GM23338 (cell line): ENCODE measurements around the gene FBLN1. TPM values are rescaled to one million over a fixed set of nuclear protein-coding genes. Genes with fewer than 3 reads are reported as not detected.

Source experiments
- ATAC-seq: fragments of 200-7000 bp; cut with Tn5 transposase; 3 replicates; pipeline ENCODE4 v1.9.1; 2020
- DNase-seq: peaks from one replicate; pipeline ENCODE4 v3.0.0-alpha.2; 2015; ENCODE audit warnings: low spot score
- H2AFZ ChIP-seq: fragments of 200-600 bp; sonication (generic); 2 replicates; pipeline ENCODE4 v1.8.0; 2016; ENCODE audit warnings: antibody characterized with exemption, mild to moderate bottlenecking, moderate library complexity
- H3F3A ChIP-seq: fragments of 200-600 bp; sonication (generic); replicated peaks from 2 replicates; pipeline ENCODE4 v1.8.0; 2017; ENCODE audit warnings: antibody characterized with exemption, mixed run types, low read depth
- H3K27ac ChIP-seq: fragments of 200-600 bp; sonication (generic); 2 replicates; pipeline ENCODE4 v1.6.1; 2016; ENCODE audit warnings: low read depth
- H3K27me3 ChIP-seq: fragments of 200-600 bp; sonication (generic); 2 replicates; pipeline ENCODE4 v1.8.0; 2016; ENCODE audit warnings: mild to moderate bottlenecking, mixed run types, moderate library complexity; ENCODE audit not compliant: insufficient read depth
- H3K36me3 ChIP-seq: fragments of 200-600 bp; sonication (generic); 2 replicates; pipeline ENCODE4 v1.8.0; 2016; ENCODE audit warnings: mild to moderate bottlenecking; ENCODE audit not compliant: insufficient read depth
- H3K4me1 ChIP-seq: fragments of 200-600 bp; sonication (generic); 2 replicates; pipeline ENCODE4 v1.8.0; 2016; ENCODE audit warnings: mild to moderate bottlenecking, moderate library complexity; ENCODE audit not compliant: insufficient read depth
- H3K4me2 ChIP-seq: fragments of 200-600 bp; sonication (generic); 2 replicates; pipeline ENCODE4 v1.7.1; 2017; ENCODE audit warnings: mixed run types
- H3K4me3 ChIP-seq: fragments of 200-600 bp; sonication (generic); 2 replicates; pipeline ENCODE4 v1.6.1; 2016; ENCODE audit warnings: mixed run types
- H3K79me2 ChIP-seq: fragments of 200-600 bp; sonication (generic); replicated peaks from 2 replicates; pipeline ENCODE4 v1.8.0; 2017; ENCODE audit warnings: mild to moderate bottlenecking; ENCODE audit not compliant: insufficient read depth
- H3K9me2 ChIP-seq: fragments of 200-600 bp; sonication (generic); 2 replicates; pipeline ENCODE4 v1.8.0; 2017; ENCODE audit not compliant: insufficient read depth
- H4K20me1 ChIP-seq: fragments of 200-600 bp; sonication (generic); replicated peaks from 2 replicates; pipeline ENCODE4 v1.8.0; 2017; ENCODE audit warnings: mild to moderate bottlenecking; ENCODE audit not compliant: insufficient read depth
- H3K27ac Mint-ChIP-seq: 2 replicates; pipeline ENCODE4 v1.8.0; 2020; ENCODE audit warnings: inconsistent platforms, mild to moderate bottlenecking, moderate library complexity, mixed read lengths
- H3K27me3 Mint-ChIP-seq: 3 replicates; pipeline ENCODE4 v1.8.0; 2022; ENCODE audit warnings: low read depth, mild to moderate bottlenecking, moderate library complexity, mixed read lengths, inconsistent platforms; ENCODE audit not compliant: insufficient read depth, poor library complexity
- H3K36me3 Mint-ChIP-seq: 3 replicates; pipeline ENCODE4 v1.8.0; 2021; ENCODE audit warnings: low read depth, mild to moderate bottlenecking, inconsistent platforms, moderate library complexity, mixed read lengths
- H3K4me1 Mint-ChIP-seq: 3 replicates; pipeline ENCODE4 v1.8.0; 2020; ENCODE audit warnings: mild to moderate bottlenecking, inconsistent platforms, mixed read lengths
- H3K4me3 Mint-ChIP-seq: 3 replicates; pipeline ENCODE4 v1.8.0; 2021; ENCODE audit warnings: moderate library complexity, mild to moderate bottlenecking, inconsistent platforms, mixed read lengths
- H3K9me3 Mint-ChIP-seq: 3 replicates; pipeline ENCODE4 v1.8.0; 2020; ENCODE audit warnings: moderate library complexity, mild to moderate bottlenecking, inconsistent platforms, mixed read lengths
- CREB1 ChIP-seq: fragments of 250-450 bp; sonication (Bioruptor Pico); IDR thresholded peaks from 2 replicates; pipeline ENCODE4 v1.5.0; 2020; ENCODE audit warnings: low read depth, mild to moderate bottlenecking, moderate library complexity
- EZH2 ChIP-seq: fragments of 200-600 bp; sonication (generic); IDR thresholded peaks from one replicate; pipeline ENCODE4 v1.8.0; 2017; ENCODE audit warnings: antibody characterized with exemption, mild to moderate bottlenecking, low read depth; ENCODE audit not compliant: unreplicated experiment
- EZH2phosphoT487 ChIP-seq: fragments of 200-600 bp; sonication (generic); IDR thresholded peaks from one replicate; pipeline ENCODE4 v1.8.1; 2018; ENCODE audit warnings: antibody characterized with exemption; ENCODE audit not compliant: unreplicated experiment
- JUNB ChIP-seq: IDR thresholded peaks from one replicate; pipeline ENCODE4 v1.6.1; 2016; ENCODE audit warnings: antibody characterized with exemption; ENCODE audit not compliant: unreplicated experiment
- NANOG ChIP-seq: IDR thresholded peaks from 2 replicates; pipeline ENCODE4 v1.6.1; 2016; ENCODE audit warnings: antibody characterized with exemption, borderline replicate concordance
- POLR2AphosphoS5 ChIP-seq: IDR thresholded peaks from 2 replicates; pipeline ENCODE4 v1.6.1; 2016; ENCODE audit warnings: antibody characterized with exemption, low read depth
- ZNF114 ChIP-seq: fragments of 250-450 bp; sonication (Bioruptor Pico); IDR thresholded peaks from 2 replicates; pipeline ENCODE4 v1.5.0; 2020; ENCODE audit warnings: mild to moderate bottlenecking, moderate library complexity
- polyA plus RNA-seq: library from polyadenylated mRNA; unstranded; fragments of >200 nt; fragmentation: Nextera tagmentation; extraction: Ambion mirVana; gene quantifications from 2 replicates; pipeline ENCODE4 v1.2.1, GENCODE V29; 2016
- total RNA-seq: library from RNA; depleted of rRNA; stranded (reverse); fragments of >200 nt; shearing (Covaris generic); gene quantifications from 2 replicates; pipeline ENCODE4 v1.2.3, GENCODE V29; 2014
- TF ChIP-seq, protein P1 (sequence below), 2 experiments: fragments of 200-600 bp in 1 of 2; sonication (generic) in 1 of 2; conservative IDR thresholded peaks; 2 replicates each; pipeline versions ENCODE4 v1.5.1 to v1.6.1; 2016 to 2017; ENCODE audit warnings: antibody characterized with exemption in 2 of 2, low read depth in 2 of 2, mild to moderate bottlenecking in 2 of 2, moderate library complexity in 1 of 2
- TF ChIP-seq, protein P2 (sequence below): IDR thresholded peaks from 2 replicates; pipeline ENCODE4 v1.6.1; 2016; ENCODE audit warnings: antibody characterized with exemption
- TF ChIP-seq, protein P3 (sequence below): IDR thresholded peaks from one replicate; pipeline ENCODE4 v1.6.1; 2018; ENCODE audit warnings: antibody characterized with exemption; ENCODE audit not compliant: unreplicated experiment

FBLN1 gene
- total and polyA plus RNA-seq, 2 experiments from 2014 or later: 90.1 to 137 TPM

DNA sequence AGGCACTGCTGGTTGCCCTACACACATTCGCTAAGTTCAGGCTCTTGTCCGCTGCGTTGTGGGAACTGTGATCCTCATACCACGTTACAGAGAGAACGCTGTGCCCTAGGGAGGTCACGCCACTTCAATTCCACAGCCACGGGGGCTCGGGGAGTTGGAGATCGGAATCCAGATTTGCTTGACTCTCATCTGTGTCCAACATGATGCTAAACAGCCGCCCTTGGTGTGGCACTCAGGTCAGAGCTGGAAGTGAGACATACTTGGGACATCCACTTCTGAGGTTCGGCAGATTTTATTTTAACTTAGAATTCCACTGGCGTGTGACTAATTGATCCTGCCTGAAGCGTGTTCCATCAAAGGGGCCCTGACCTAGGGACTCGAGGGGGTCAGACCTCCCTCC, 47.5 kb upstream of the FBLN1 start:
- Histone ChIP-seq H3K79me2 (no peaks in the 10 kb centered on the region), H3K4me2 (no peak overlapping the region), H2AFZ (no peak overlapping the region), H3K4me1 (no peaks in the 10 kb centered on the region), H3K27ac (no peak overlapping the region), H3F3A (no peaks in the 10 kb centered on the region), H4K20me1 (no peaks in the 10 kb centered on the region), H3K36me3 (no peaks in the 10 kb centered on the region), H3K27me3 (no peaks in the 10 kb centered on the region), H3K4me3 (no peak overlapping the region), H3K9me2 (no peaks in the 10 kb centered on the region)
- ATAC-seq (no peak), DNase-seq (no peak)
- Mint-ChIP-seq H3K4me3 (no peak overlapping the region), H3K36me3 (no peaks in the 10 kb centered on the region; the same call in 2 of the 3 replicates), H3K9me3 (no peaks in the 10 kb centered on the region), H3K4me1 (no peaks in the 10 kb centered on the region), H3K27ac (no peak overlapping the region), H3K27me3 (peaks cover 7% of the 10 kb centered on the region)
- no peak for TF ChIP-seq CREB1 (CRISPR knock-in tag)
- TF ChIP-seq POLR2AphosphoS5: no peak
- TF ChIP-seq, protein P1, sequence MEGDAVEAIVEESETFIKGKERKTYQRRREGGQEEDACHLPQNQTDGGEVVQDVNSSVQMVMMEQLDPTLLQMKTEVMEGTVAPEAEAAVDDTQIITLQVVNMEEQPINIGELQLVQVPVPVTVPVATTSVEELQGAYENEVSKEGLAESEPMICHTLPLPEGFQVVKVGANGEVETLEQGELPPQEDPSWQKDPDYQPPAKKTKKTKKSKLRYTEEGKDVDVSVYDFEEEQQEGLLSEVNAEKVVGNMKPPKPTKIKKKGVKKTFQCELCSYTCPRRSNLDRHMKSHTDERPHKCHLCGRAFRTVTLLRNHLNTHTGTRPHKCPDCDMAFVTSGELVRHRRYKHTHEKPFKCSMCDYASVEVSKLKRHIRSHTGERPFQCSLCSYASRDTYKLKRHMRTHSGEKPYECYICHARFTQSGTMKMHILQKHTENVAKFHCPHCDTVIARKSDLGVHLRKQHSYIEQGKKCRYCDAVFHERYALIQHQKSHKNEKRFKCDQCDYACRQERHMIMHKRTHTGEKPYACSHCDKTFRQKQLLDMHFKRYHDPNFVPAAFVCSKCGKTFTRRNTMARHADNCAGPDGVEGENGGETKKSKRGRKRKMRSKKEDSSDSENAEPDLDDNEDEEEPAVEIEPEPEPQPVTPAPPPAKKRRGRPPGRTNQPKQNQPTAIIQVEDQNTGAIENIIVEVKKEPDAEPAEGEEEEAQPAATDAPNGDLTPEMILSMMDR (conservative IDR thresholded peaks at IDR 0.05; ENCODE audit: low read depth in 2 of 2): no peak
- no peak for TF ChIP-seq JUNB
- TF ChIP-seq NANOG: no peak
- no peak for TF ChIP-seq ZNF114 (CRISPR knock-in tag)
- TF ChIP-seq, protein P2, sequence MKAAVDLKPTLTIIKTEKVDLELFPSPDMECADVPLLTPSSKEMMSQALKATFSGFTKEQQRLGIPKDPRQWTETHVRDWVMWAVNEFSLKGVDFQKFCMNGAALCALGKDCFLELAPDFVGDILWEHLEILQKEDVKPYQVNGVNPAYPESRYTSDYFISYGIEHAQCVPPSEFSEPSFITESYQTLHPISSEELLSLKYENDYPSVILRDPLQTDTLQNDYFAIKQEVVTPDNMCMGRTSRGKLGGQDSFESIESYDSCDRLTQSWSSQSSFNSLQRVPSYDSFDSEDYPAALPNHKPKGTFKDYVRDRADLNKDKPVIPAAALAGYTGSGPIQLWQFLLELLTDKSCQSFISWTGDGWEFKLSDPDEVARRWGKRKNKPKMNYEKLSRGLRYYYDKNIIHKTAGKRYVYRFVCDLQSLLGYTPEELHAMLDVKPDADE: no peak
- TF ChIP-seq EZH2: no peak
- TF ChIP-seq, protein P3, sequence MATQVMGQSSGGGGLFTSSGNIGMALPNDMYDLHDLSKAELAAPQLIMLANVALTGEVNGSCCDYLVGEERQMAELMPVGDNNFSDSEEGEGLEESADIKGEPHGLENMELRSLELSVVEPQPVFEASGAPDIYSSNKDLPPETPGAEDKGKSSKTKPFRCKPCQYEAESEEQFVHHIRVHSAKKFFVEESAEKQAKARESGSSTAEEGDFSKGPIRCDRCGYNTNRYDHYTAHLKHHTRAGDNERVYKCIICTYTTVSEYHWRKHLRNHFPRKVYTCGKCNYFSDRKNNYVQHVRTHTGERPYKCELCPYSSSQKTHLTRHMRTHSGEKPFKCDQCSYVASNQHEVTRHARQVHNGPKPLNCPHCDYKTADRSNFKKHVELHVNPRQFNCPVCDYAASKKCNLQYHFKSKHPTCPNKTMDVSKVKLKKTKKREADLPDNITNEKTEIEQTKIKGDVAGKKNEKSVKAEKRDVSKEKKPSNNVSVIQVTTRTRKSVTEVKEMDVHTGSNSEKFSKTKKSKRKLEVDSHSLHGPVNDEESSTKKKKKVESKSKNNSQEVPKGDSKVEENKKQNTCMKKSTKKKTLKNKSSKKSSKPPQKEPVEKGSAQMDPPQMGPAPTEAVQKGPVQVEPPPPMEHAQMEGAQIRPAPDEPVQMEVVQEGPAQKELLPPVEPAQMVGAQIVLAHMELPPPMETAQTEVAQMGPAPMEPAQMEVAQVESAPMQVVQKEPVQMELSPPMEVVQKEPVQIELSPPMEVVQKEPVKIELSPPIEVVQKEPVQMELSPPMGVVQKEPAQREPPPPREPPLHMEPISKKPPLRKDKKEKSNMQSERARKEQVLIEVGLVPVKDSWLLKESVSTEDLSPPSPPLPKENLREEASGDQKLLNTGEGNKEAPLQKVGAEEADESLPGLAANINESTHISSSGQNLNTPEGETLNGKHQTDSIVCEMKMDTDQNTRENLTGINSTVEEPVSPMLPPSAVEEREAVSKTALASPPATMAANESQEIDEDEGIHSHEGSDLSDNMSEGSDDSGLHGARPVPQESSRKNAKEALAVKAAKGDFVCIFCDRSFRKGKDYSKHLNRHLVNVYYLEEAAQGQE: no peak
- TF ChIP-seq EZH2phosphoT487: no peak

GRCh38 chr22:45455621-45456020, 47.1 kb upstream of the FBLN1 start:
- no peaks in the 10 kb centered on the region for H4K20me1 ChIP-seq
- peaks cover 7% of the 10 kb centered on the region for H3K27me3 Mint-ChIP-seq
- no peaks in the 10 kb centered on the region for H3K79me2 ChIP-seq
- ATAC-seq (no peak), DNase-seq (no peak)
- H3K9me3 Mint-ChIP-seq: no peaks in the 10 kb centered on the region
- H3K36me3 ChIP-seq: no peaks in the 10 kb centered on the region
- H3K4me2 ChIP-seq: no peak overlapping the region
- no peaks in the 10 kb centered on the region for H3K27me3 ChIP-seq
- no peak overlapping the region for H3K27ac ChIP-seq
- H3K4me3 Mint-ChIP-seq: no peak overlapping the region
- no peaks in the 10 kb centered on the region; the same call in 2 of the 3 replicates for H3K36me3 Mint-ChIP-seq
- H3K27ac Mint-ChIP-seq: no peak overlapping the region
- no peaks in the 10 kb centered on the region for H3K9me2 ChIP-seq
- H2AFZ ChIP-seq: no peak overlapping the region
- H3K4me1 Mint-ChIP-seq: no peaks in the 10 kb centered on the region
- H3F3A ChIP-seq: no peaks in the 10 kb centered on the region
- H3K4me1 ChIP-seq: no peaks in the 10 kb centered on the region
- no peak overlapping the region for H3K4me3 ChIP-seq
- TF ChIP-seq, protein P2: no peak
- TF ChIP-seq EZH2phosphoT487: no peak
